Measurements from ENCODE around the gene ETNK2.

GRCh38 chr1:204181116-204181515, 29.3 kb upstream of the ETNK2 start:
- TF ChIP-seq POLR2AphosphoS5 (IDR thresholded peaks at IDR 0.05) = no peak
- no peak for TF ChIP-seq EP300 (IDR thresholded peaks at IDR 0.05)
- no peak for TF ChIP-seq CTCF (IDR thresholded peaks at IDR 0.05)
